ENCODE results near the gene HS1BP3.

HS1BP3 gene

DNA sequence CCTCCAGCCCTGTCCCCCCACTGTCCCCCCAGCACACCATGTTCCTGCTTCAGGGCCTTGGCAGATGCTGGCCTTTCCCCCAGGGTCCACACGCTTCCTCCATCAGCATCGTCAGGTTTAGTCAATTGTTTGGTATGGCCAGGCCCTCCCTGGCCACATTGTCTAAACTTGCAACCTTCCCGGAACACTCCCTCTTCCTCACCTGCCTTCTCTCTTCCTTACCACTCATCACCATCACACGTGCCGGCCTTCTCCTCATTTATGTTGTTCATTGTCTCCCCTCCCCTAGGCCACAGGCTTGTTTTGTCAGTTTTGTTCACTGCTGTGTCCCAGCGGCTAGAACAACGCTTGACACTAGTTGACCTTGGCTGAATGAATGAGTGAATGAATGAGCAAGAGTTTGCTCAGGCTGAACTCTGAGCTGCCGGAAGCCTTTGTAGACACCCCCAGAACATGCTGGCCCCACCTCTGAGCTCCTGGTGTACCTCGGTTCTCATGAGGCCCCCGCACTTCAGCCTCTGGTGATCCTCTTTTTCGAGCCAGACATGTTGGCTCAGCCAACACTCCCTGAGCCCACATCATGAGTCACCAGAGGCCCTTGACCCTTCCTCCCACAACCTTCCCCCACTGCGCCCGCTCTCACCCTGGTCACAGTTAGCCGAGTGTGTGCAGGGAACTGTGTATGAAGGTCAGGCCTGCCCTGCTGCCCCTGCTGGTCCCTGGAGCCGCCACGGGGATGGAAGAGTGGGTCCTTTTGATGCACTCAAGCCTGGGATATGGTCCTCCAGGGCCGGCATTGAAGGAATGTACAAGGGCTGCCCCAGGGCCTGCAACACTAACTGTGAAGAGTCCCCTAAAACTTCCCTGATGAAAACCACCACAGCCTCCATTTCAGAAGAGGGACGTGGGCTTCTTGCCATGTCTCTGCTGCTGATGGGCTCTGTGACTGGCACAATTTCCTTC is 57.5 kb downstream of the HS1BP3 start:
- TF ChIP-seq, protein P1, sequence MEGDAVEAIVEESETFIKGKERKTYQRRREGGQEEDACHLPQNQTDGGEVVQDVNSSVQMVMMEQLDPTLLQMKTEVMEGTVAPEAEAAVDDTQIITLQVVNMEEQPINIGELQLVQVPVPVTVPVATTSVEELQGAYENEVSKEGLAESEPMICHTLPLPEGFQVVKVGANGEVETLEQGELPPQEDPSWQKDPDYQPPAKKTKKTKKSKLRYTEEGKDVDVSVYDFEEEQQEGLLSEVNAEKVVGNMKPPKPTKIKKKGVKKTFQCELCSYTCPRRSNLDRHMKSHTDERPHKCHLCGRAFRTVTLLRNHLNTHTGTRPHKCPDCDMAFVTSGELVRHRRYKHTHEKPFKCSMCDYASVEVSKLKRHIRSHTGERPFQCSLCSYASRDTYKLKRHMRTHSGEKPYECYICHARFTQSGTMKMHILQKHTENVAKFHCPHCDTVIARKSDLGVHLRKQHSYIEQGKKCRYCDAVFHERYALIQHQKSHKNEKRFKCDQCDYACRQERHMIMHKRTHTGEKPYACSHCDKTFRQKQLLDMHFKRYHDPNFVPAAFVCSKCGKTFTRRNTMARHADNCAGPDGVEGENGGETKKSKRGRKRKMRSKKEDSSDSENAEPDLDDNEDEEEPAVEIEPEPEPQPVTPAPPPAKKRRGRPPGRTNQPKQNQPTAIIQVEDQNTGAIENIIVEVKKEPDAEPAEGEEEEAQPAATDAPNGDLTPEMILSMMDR (IDR thresholded peaks at IDR 0.05; ENCODE audit: borderline replicate concordance, insufficient read depth, low read depth, low read length) = no peak
- H3K4me3 ChIP-seq (ENCODE audit: low read depth, low read length) = no peak overlapping the region

DNA sequence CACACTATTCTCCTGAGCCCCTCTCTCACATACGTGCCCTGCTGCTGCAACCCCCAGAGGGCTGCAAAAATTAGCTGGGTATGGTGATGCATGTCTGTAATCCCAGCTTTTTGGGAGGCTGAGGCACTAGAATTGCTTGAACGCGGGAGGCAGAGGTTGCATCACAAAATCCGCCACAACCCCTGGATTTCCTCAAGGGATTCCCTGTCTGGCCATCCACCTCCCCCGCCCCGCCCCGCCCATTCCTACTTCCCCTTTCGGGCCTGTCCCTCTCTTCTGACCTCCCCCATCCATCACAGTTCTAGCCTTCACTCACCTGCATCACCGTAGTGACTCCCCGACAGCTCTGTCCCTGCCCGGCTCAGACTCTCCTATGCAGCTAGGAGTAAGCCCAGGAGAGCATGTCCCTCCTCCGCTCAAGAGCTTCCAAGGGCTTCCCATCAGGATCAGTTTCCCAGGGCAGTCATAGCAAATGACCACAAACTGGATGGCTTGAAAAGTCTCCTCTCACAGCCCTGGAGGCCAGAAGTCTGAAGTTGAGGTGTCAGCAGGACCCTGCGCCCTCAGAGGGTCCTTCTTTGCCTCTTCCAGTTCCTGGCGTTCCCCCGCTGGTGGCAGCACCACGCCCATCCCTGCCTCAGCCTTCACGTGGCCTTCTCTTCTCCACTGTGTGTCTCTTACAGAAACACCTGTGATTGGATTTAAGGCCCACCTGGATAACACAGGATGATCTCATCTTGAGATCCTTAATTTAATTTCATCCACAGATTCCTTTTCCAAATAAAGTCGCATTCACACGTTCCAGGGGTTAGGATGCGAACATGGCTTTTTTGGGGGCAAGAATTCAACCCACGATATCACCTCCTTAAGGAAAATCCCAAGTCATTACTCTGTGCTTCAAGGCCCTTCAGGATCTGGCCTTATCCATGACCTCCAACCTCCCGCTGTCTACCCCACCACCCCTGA is 58.5 kb downstream of the HS1BP3 start:
- no peak overlapping the region for H3K4me3 ChIP-seq (ENCODE audit: low read depth, low read length)
- TF ChIP-seq, protein P1 (IDR thresholded peaks at IDR 0.05; ENCODE audit: borderline replicate concordance, insufficient read depth, low read depth, low read length) = no peak

DNA sequence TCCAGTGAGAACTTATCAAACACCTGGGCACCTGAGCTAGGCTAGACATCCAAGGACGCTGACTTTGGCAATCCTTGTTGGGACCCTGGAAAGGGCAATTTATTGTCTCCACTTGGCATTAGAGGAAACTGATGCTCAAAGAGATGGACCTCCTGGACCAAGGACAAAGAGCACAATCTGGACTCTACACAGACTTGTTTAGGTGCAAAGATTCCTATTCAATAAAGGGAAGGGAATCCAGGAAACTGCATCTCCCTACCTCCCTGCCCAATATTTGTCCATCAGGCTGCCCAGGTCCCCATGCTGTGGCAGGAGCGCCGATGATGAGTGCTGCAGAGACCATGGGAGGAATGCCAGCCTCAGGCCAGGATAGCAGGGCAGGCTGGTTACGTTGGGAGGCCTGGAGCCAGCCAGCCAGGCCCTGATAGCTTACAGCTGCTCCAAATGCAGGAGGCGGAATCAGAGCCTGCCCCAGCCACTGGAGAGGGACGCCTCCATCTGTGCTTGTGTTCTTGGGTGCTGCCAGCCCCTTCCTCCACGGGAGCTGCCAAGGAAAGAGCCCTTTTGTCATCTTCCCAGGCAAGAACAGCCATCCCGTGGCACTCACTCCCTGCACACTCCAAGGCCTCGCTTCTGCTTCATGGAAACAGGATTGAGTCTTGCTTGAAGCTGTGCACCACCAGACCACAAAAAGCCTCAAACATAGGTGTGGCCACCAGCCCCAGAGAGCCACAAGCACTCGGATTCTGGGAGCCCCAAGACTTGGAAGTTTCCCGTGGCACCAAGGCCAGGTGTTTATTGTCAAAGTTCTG is 60.0 kb downstream of the HS1BP3 start:
- TF ChIP-seq, protein P1 (IDR thresholded peaks at IDR 0.05; ENCODE audit: borderline replicate concordance, insufficient read depth, low read depth, low read length) = no peak
- H3K4me3 ChIP-seq (ENCODE audit: low read depth, low read length) = no peak overlapping the region

DNA sequence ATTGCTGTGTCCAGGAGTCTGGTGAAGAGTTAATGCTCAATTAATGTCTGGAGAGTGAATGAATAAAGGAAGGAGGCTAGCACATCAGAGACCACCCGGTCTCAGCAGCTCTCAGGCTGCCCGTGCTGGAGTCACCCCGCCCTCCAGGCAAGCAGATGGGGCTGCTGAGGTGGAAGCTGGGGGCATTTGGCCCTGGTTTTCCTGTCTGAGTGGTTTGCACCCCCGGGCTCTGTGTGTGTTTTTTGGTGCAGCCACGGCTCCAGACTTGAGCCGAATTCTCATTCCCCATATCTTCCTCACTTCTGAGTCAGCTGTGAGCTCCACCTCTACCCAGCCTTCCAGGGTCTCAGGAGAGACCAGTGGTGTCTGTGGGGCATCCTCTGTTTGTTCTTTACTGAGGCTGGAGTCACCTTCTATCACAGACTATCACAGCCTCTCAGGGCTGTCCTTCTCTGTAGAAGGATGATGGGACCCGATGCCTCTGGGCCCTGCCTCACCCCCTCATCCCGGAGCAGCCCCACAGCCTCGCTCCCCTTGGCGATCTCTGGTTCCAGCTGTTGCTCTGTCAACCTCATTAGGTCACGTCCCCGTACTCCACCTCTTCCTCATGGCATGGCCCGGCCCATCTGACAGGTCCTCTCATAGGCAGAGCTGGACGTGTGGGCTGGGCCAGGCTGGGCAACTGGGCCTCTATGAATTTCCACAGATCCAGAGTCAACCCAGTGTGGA is 60.8 kb downstream of the HS1BP3 start:
- TF ChIP-seq, protein P1 (IDR thresholded peaks at IDR 0.05; ENCODE audit: borderline replicate concordance, insufficient read depth, low read depth, low read length) = no peak
- H3K4me3 ChIP-seq (ENCODE audit: low read depth, low read length) = no peak overlapping the region

DNA sequence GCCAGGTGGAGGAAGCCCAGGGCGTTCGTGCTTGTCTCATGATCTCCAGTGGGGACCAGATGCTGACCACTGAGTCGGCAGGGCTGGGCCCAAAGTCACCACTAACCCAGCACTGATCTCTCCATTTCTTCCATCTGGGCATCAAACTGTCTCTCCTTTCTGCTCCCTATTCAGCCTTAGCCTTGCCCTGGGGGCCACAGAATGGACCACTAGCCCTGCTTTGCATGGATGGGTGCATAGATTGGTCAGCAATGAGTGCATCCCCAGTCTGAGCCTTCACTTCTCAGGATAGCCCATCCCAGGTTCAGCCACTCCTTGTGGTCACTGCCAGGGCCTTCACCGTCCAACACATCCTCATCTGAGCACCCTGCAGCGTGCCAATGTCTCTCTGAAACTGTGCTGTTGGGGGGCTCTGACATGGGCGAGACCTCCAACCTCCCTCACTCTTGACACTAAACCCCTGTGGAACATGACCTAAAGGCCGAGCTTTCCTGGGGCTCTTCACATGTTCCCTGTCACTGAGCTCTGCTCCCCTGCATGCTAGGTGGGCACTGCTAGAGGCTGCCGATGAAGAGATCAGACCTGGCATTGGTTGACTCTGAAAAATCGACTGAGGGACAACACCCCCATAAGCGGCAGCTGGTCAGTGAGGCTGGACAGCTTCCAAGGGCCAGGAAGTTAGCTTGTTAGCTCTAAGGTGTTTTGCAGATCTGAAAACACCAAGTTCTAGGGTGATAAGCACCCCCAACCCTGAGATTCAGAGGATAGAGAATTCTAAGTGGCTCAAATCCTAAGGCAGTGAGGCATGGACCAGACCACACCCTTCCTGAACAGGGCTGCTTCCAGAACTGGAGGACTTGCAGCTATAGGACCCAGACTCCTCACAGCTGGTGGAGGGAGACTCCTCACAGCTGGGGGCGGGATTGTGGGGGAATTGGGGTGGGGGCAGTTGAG is 61.7 kb downstream of the HS1BP3 start:
- TF ChIP-seq, protein P1 (IDR thresholded peaks at IDR 0.05; ENCODE audit: borderline replicate concordance, insufficient read depth, low read depth, low read length) = no peak

More for the DNA sequence above, 61.7 kb downstream of the HS1BP3 start:
- no peak overlapping the region for H3K4me3 ChIP-seq (ENCODE audit: low read depth, low read length)
